B cell (primary cell): ENCODE data around the gene ULK4. TPM values are rescaled to one million over a fixed set of nuclear protein-coding genes. Genes with fewer than 3 reads are reported as not detected.

Experiments
- ATAC-seq: fragments of 200-7000 bp; cut with Tn5 transposase; one replicate; pipeline ENCODE4 v1.10.0; 2021; ENCODE audit warnings: low read depth, mild to moderate bottlenecking, moderate number of reproducible peaks, moderate library complexity
- CTCF ChIA-PET: fragments of 350-600 bp; sonication (Branson Sonifier 250); formaldehyde crosslinking; loops from one replicate; lab custom pipeline; 2021; ENCODE audit warnings: antibody characterized with exemption, inconsistent platforms; lab: Charles Lee
- POLR2A ChIA-PET: fragments of 350-600 bp; sonication (Branson Sonifier 250); formaldehyde crosslinking; loops from one replicate; lab custom pipeline; 2021; ENCODE audit warnings: antibody characterized with exemption; lab: Charles Lee
- DNase-seq: peaks from one replicate; pipeline ENCODE4 v3.0.0; 2013
- H2AFZ ChIP-seq: 2 replicates; pipeline ENCODE4 v1.6.1; 2012; ENCODE audit warnings: mild to moderate bottlenecking, low read depth, low read length; ENCODE audit not compliant: insufficient read depth, poor library complexity, severe bottlenecking
- H3K27ac ChIP-seq, 2 donors: 1 replicate in 1 of 2; 2 replicates in 1 of 2; pipeline ENCODE4 v1.5.1; 2012 to 2013; ENCODE audit warnings: low read length in 2 of 2, mild to moderate bottlenecking in 2 of 2, moderate library complexity in 1 of 2
- H3K27me3 ChIP-seq, 4 experiments: fragments of 200-600 bp in 1 of 4; sonication (generic) in 1 of 4; replicated peaks in 1 of 4; 1 replicate in 2 of 4; 2 replicates in 2 of 4; pipeline versions ENCODE4 v1.6.1 to v1.7.0; 2013 to 2016; ENCODE audit warnings: low read length in 3 of 4, mild to moderate bottlenecking in 2 of 4, mixed read lengths in 1 of 4, moderate library complexity in 1 of 4; ENCODE audit not compliant: insufficient read depth in 4 of 4, control insufficient read depth in 3 of 4; ENCODE audit errors: control extremely low read depth in 1 of 4
- H3K36me3 ChIP-seq, 2 experiments: replicated peaks in 1 of 2; 1 replicate in 1 of 2; 2 replicates in 1 of 2; pipeline versions ENCODE4 v1.6.1 to v1.7.1; 2013; ENCODE audit warnings: low read length in 1 of 2; ENCODE audit not compliant: insufficient read depth in 2 of 2, control insufficient read depth in 1 of 2; ENCODE audit errors: control extremely low read depth in 1 of 2, extremely low read depth in 1 of 2
- H3K4me1 ChIP-seq, 2 donors: fragments of 200-600 bp in 1 of 2; sonication (generic) in 1 of 2; 1 replicate in 1 of 2; 2 replicates in 1 of 2; pipeline versions ENCODE4 v1.5.1 to v1.6.1; 2013 to 2017; ENCODE audit warnings: low read length in 2 of 2; ENCODE audit not compliant: control insufficient read depth in 2 of 2, insufficient read depth in 2 of 2
- H3K4me2 ChIP-seq: replicated peaks from 2 replicates; pipeline ENCODE3; 2012; ENCODE audit warnings: mild to moderate bottlenecking, low read depth, low read length; ENCODE audit not compliant: poor library complexity, severe bottlenecking
- H3K4me3 ChIP-seq, 5 experiments: fragments of 200-600 bp in 1 of 5; sonication (generic) in 1 of 5; 1 replicate in 3 of 5; 2 replicates in 2 of 5; pipeline versions ENCODE4 v1.5.1 to v1.7.0; 2011 to 2016; ENCODE audit warnings: low read length in 4 of 5, mild to moderate bottlenecking in 4 of 5, low read depth in 2 of 5, control low read depth in 1 of 5, moderate library complexity in 1 of 5; ENCODE audit not compliant: insufficient read depth in 1 of 5; ENCODE audit errors: control extremely low read depth in 1 of 5, extremely low read depth in 1 of 5
- H3K79me2 ChIP-seq: fragments of 200-600 bp; sonication (generic); one replicate; pipeline ENCODE4 v1.6.0; 2016; ENCODE audit warnings: low read length; ENCODE audit not compliant: control insufficient read depth, insufficient read depth
- H3K9ac ChIP-seq: fragments of 200-600 bp; sonication (generic); 2 replicates; pipeline ENCODE4 v1.6.1; 2017; ENCODE audit warnings: mild to moderate bottlenecking, low read length, moderate library complexity
- H3K9me3 ChIP-seq, 3 donors: one replicate each; pipeline versions ENCODE4 v1.6.1 to v1.7.1; 2013; ENCODE audit warnings: low read length in 2 of 3; ENCODE audit not compliant: control insufficient read depth in 2 of 3, insufficient read depth in 1 of 3; ENCODE audit errors: control extremely low read depth in 1 of 3
- H4K20me1 ChIP-seq: 2 replicates; pipeline ENCODE4 v1.6.0; 2012; ENCODE audit warnings: mild to moderate bottlenecking, low read length; ENCODE audit not compliant: insufficient read depth, control insufficient read depth, poor library complexity, severe bottlenecking
- H3K27ac Mint-ChIP-seq: one replicate; pipeline ENCODE4 v1.8.0; 2021; ENCODE audit warnings: mixed read lengths
- H3K27me3 Mint-ChIP-seq: one replicate; pipeline ENCODE4 v1.8.0; 2021; ENCODE audit warnings: mixed read lengths
- H3K4me1 Mint-ChIP-seq: one replicate; pipeline ENCODE4 v1.8.0; 2021; ENCODE audit warnings: mixed read lengths
- H3K4me3 Mint-ChIP-seq: one replicate; pipeline ENCODE4 v1.8.0; 2021; ENCODE audit warnings: mixed read lengths
- H3K9me3 Mint-ChIP-seq: one replicate; pipeline ENCODE4 v1.8.0; 2022; ENCODE audit warnings: mixed read lengths; ENCODE audit not compliant: insufficient read depth
- EZH2 ChIP-seq: IDR thresholded peaks from 2 replicates; pipeline ENCODE4 v1.6.1; 2012; ENCODE audit warnings: borderline replicate concordance, low read depth, mild to moderate bottlenecking, moderate library complexity, low read length; ENCODE audit not compliant: insufficient read depth, poor library complexity, severe bottlenecking
- WGBS: methylation state at CpG from one replicate; pipeline ENCODE4 v1.1.5; 2013; ENCODE audit warnings: missing lambda C conversion rate; ENCODE audit not compliant: insufficient coverage; 5-methylcytosine and 5-hydroxymethylcytosine counted together
- intact Hi-C: fragments of 100-400 bp; cut with micrococcal nuclease; formaldehyde crosslinking; loops from one replicate; pipeline ENCODE4 v1.10.0; 2022
- polyA plus RNA-seq: library from polyadenylated mRNA; depleted of rRNA; stranded (reverse); fragments of >200 nt; gene quantifications from 2 replicates; pipeline ENCODE4 v1.2.3, GENCODE V29; 2012
- total RNA-seq, 2 donors: library from RNA; stranded (reverse); fragments of 120-200 nt in 1 of 2; gene quantifications; 1 replicate in 1 of 2; 2 replicates in 1 of 2; pipeline versions ENCODE4 v1.2.3 to v1.2.4, GENCODE V29; 2013 to 2022
- TF ChIP-seq, protein P1 (sequence below): fragments of 200-600 bp; IDR thresholded peaks from one replicate; pipeline ENCODE4 v1.8.0; 2022; ENCODE audit warnings: antibody characterized with exemption, mild to moderate bottlenecking

Gene ULK4
- total and polyA plus RNA-seq, 2 donors (not counting 1 experiment from before 2014, with no cell fraction given) = 5.2 to 33.7 TPM

DNA sequence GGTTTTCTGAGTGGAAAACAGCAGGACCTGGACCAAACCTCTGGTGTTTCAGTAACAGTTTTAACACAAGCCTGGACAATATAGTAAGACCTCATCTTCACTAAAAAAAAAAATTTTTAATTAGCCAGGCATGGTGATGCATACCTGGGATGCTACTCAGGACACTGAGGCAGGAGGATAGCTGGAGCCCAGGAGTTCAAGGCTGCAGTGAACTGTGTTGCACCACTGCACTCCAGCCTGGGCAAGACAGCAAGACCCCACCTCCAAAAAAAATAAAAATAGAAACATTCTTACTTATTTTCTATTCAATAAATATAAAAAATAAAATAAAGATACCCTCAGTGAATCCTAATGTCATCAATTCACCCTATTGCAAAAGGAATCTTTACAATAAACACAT, 21.5 kb downstream of the ULK4 start:
- no peaks in the 10 kb centered on the region for H3K9me3 Mint-ChIP-seq
- intact Hi-C loops = no loop called here
- no peak overlapping the region for H3K27ac ChIP-seq
- peaks cover 0 to 8% of the 10 kb centered on the region in 2 experiments for H3K36me3 ChIP-seq
- DNase-seq = no peak
- no peaks in the 10 kb centered on the region for H4K20me1 ChIP-seq
- no peak overlapping the region for H3K4me3 Mint-ChIP-seq
- peaks cover 5% of the 10 kb centered on the region for H3K79me2 ChIP-seq
- ChIA-PET CTCF (no interaction called here), POLR2A (no interaction called here)
- no peaks in the 10 kb centered on the region for H3K4me1 Mint-ChIP-seq
- no peaks in the 10 kb centered on the region for H3K9me3 ChIP-seq
- no peak overlapping the region for H3K4me2 ChIP-seq
- no peaks in the 10 kb centered on the region for H3K4me1 ChIP-seq
- no peaks in the 10 kb centered on the region for H3K27me3 Mint-ChIP-seq
- no peak for ATAC-seq
- TF ChIP-seq, protein P1, sequence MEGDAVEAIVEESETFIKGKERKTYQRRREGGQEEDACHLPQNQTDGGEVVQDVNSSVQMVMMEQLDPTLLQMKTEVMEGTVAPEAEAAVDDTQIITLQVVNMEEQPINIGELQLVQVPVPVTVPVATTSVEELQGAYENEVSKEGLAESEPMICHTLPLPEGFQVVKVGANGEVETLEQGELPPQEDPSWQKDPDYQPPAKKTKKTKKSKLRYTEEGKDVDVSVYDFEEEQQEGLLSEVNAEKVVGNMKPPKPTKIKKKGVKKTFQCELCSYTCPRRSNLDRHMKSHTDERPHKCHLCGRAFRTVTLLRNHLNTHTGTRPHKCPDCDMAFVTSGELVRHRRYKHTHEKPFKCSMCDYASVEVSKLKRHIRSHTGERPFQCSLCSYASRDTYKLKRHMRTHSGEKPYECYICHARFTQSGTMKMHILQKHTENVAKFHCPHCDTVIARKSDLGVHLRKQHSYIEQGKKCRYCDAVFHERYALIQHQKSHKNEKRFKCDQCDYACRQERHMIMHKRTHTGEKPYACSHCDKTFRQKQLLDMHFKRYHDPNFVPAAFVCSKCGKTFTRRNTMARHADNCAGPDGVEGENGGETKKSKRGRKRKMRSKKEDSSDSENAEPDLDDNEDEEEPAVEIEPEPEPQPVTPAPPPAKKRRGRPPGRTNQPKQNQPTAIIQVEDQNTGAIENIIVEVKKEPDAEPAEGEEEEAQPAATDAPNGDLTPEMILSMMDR = no peak
- TF ChIP-seq EZH2 = no peak
- no peak overlapping the region for H2AFZ ChIP-seq
- no peak overlapping the region for H3K4me3 ChIP-seq
- H3K9ac ChIP-seq = no peak overlapping the region
- no peaks in the 10 kb centered on the region for H3K27me3 ChIP-seq
- H3K27ac Mint-ChIP-seq = no peak overlapping the region

DNA sequence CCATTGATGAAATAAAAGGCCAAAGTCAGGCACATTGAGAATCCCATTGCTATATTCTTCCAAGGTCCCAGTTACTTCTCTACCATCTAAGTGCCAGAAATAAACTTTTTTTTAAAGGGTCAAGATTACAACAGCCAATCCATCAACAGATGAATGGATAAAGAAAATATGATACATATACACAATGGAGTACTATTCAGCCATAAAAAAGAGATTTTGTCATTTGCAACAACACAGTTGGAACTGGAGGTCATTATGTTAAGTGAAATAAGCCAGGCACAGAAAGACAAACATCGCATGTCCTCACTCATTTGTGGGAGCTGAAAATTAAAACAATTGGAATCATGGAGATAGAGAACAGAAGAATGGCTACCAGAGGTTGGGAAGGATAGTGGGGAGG, 25.5 kb downstream of the ULK4 start:
- TF ChIP-seq, protein P1 = no peak
- no peak for TF ChIP-seq EZH2
- H3K4me2 ChIP-seq = no peak overlapping the region
- H3K79me2 ChIP-seq = no peaks in the 10 kb centered on the region
- H4K20me1 ChIP-seq = no peaks in the 10 kb centered on the region
- H3K9me3 ChIP-seq = no peaks in the 10 kb centered on the region
- H2AFZ ChIP-seq = no peak overlapping the region
- no peak for ATAC-seq
- ChIA-PET CTCF (no interaction called here), POLR2A (no interaction called here)
- intact Hi-C loops = no loop called here
- H3K9ac ChIP-seq = no peak overlapping the region
- DNase-seq = no peak
- Mint-ChIP-seq H3K27me3 (no peaks in the 10 kb centered on the region), H3K9me3 (no peaks in the 10 kb centered on the region), H3K27ac (no peak overlapping the region), H3K4me3 (no peak overlapping the region), H3K4me1 (no peaks in the 10 kb centered on the region)
- H3K27ac ChIP-seq = no peak overlapping the region
- H3K27me3 ChIP-seq = no peaks in the 10 kb centered on the region
- 100% methylated on average over 1 of the region's 1 CpG for WGBS
- no peak overlapping the region for H3K4me3 ChIP-seq
- H3K4me1 ChIP-seq = no peaks in the 10 kb centered on the region
- H3K36me3 ChIP-seq = peaks cover 0 to 10% of the 10 kb centered on the region in 2 experiments
